AG04450 (cell line): ENCODE measurements around the gene BUB3. TPM values are rescaled to one million over a fixed set of nuclear protein-coding genes. Genes with fewer than 3 reads are reported as not detected.
A peak's percentile ranks its signal among the peaks of the same experiment; 100 is the strongest.

Source experiments
- CTCF ChIA-PET: fragments of 300-600, 350-600 bp; formaldehyde crosslinking; extraction: SDS; loops from one replicate; lab custom pipeline; 2022; ENCODE audit warnings: antibody characterized with exemption, inconsistent platforms; lab: Charles Lee
- POLR2A ChIA-PET: fragments of 350-600 bp; formaldehyde crosslinking; extraction: SDS; loops from one replicate; lab custom pipeline; 2021; ENCODE audit warnings: antibody characterized with exemption, inconsistent platforms; lab: Yijun Ruan, JAX
- DNase-seq: peaks from one replicate; pipeline ENCODE4 v3.0.0-alpha.2; 2011; ENCODE audit warnings: low read depth, low spot score
- H3K27ac ChIP-seq: one replicate; pipeline ENCODE4 v1.5.1; 2012; ENCODE audit warnings: low read depth, low read length, control low read depth
- H3K27me3 ChIP-seq: one replicate; pipeline ENCODE4 v1.6.0; 2012; ENCODE audit warnings: low read length; ENCODE audit not compliant: control insufficient read depth, insufficient read depth
- H3K4me3 ChIP-seq: 2 replicates; pipeline ENCODE4 v1.5.1; 2011; ENCODE audit warnings: mild to moderate bottlenecking, low read depth, low read length, control low read depth
- H3K9me3 ChIP-seq: 2 replicates; pipeline ENCODE4 v1.5.1; 2012; ENCODE audit warnings: low read length; ENCODE audit not compliant: control insufficient read depth, insufficient read depth
- CTCF ChIP-seq: IDR thresholded peaks from 2 replicates; pipeline ENCODE4 v1.5.1; 2011; ENCODE audit warnings: low read depth, low read length, control low read depth, inconsistent platforms
- polyA plus RNA-seq: library from polyadenylated mRNA; depleted of rRNA; stranded (reverse); fragments of >200 nt; gene quantifications from 2 replicates; pipeline ENCODE4 v1.2.3, GENCODE V29; 2011

Gene BUB3
- polyA plus RNA-seq, 1 experiment: 135 TPM

DNA sequence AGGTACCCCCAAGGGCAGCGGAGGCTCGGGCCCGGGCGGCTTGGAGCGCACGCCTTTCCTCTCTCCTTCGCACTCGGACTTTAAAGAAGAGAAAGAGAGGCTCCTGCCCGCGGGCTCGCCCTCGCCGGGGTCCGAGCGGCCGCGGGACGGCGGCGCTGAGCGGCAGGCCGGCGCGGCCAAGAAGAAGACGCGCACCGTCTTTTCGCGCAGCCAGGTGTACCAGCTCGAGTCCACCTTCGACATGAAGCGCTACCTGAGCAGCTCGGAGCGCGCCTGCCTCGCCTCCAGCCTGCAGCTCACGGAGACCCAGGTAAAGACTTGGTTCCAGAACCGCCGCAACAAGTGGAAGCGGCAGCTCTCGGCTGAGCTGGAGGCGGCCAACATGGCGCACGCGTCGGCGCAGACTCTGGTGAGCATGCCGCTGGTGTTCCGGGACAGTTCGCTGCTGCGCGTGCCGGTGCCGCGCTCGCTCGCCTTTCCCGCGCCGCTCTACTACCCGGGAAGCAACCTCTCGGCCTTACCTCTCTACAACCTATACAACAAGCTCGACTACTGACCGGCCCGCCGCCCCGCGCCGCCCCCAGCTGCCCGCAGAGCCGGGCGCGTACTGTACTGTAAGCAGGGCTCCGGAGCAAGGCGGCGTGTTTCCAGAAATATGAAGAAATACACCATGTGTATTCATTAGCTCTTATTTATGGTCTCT lies 4.5 kb upstream of the BUB3 start:
- ChIA-PET CTCF (interaction anchor here (1.1 to 2.0 kb wide), 2 partner anchors 17 to 169 kb away, joined by 3 to 6 read pairs; no protein-coding TSS in a partner anchor), POLR2A (no interaction called here)
- Histone ChIP-seq H3K27ac (no peak overlapping the region), H3K27me3 (peaks cover 78% of the 10 kb centered on the region), H3K9me3 (peaks cover 6% of the 10 kb centered on the region; the same call in 1 of the 2 replicates), H3K4me3 (peak overlapping the region; percentile 50)
- no peak for DNase-seq
- TF ChIP-seq CTCF: no peak

DNA sequence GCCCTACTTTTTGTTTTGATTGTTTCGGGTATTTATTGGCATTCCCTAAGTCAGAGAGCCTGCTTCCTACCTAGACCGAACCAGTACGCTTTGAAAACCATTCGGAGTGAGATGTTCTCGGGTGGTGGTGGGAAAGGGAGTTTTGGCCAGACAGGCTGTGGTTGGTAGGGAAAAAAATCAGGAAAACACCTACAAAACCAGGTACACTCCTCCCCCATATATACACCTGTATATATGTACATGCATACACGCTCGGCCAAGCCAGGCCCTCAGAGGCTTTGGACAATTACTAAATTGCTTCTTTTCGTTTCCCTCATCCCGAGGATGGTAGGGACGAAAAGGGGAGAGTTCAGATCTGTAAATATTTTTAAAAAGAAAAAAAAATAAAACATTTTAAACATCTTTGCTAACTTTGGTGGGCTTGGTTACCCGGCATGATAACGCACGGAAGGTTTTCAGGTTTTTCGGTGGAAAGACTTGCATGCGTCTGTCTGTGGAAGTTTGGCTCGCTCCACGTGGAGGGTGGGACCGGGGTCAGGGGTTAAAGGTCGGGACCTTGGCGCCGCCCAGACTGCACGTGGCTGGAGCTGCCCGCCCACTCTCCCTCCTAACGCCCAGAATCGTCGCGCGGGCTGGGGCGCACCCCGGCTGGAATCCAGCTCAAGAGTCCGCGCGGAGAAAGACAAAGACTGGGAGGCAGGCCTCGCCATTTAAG lies 3.8 kb upstream of the BUB3 start:
- H3K27me3 ChIP-seq: peaks cover 71% of the 10 kb centered on the region
- peaks cover 6% of the 10 kb centered on the region; the same call in 1 of the 2 replicates for H3K9me3 ChIP-seq
- ChIA-PET CTCF (interaction anchor here (1.1 to 2.0 kb wide), 2 partner anchors 17 to 169 kb away, joined by 3 to 6 read pairs; no protein-coding TSS in a partner anchor), POLR2A (no interaction called here)
- no peak for DNase-seq
- no peak overlapping the region for H3K4me3 ChIP-seq
- H3K27ac ChIP-seq: no peak overlapping the region
- no peak for TF ChIP-seq CTCF

DNA sequence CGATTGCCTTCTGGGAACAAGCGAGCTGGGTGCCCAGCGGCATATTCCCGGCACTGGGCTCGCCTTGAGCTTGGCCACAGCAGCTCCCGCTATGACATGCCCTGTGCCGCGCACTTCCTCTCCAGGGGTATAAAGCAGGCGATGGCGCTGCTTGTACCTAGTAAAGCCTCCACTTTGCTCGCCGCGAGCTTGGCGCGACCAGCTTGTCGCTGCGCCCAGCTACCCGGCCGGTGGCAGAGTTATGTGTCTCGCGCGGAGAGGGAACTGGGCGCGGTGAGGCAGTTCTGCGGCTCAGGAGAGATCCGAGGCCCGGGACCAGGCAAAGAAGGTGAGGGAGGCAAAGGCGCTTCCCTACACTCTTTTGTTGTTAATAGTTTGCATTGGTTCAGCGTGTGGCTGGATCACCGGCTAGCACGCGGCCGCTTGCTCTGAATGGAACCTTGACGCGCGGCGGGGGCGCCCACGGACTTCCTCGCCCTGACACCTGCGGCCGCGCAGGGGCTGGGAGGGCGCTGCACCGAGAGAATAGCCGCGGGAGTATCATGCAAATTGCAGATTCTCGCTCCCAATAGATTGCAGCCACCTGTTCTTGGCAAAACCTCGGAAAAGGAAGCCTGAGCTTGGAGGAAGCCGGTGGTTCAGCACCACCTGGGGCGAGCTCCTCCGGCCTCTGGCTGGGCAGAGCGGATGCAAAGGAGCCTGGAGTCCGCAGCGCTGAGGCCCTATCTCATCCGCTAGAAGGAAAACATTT lies 3.0 kb upstream of the BUB3 start:
- ChIA-PET CTCF (no interaction called here), POLR2A (no interaction called here)
- DNase-seq: no peak

DNA sequence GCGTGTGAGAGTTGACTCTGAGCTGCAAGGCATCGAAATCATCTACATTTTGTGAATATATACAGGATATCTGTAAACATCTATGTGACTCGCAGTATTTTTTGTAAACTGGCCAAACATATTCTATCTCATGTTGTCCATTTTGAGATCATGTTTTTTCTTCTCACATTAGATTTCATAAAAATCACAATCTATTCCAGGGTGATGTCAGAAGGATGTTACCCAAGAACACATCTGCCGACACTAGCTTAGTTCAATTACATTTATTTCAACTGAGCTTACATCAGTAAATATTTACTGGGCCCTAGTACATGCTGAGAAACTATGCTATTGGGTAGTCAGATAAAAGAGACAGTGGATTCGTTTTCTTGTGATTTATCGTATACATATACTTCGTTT lies 2.5 kb upstream of the BUB3 start:
- CTCF ChIA-PET: no interaction called here
- H3K27ac ChIP-seq: no peak overlapping the region
- peaks cover 6% of the 10 kb centered on the region; the same call in 1 of the 2 replicates for H3K9me3 ChIP-seq
- no peak for TF ChIP-seq CTCF
- POLR2A ChIA-PET: no interaction called here
- H3K4me3 ChIP-seq: no peak overlapping the region
- DNase-seq: no peak
- peaks cover 58% of the 10 kb centered on the region for H3K27me3 ChIP-seq

More for the DNA sequence above, 3.0 kb upstream of the BUB3 start:
- Histone ChIP-seq H3K4me3 (0 out of 2 replicates have a peak overlapping the region, but pooled peaks have one; percentile 7), H3K27me3 (peaks cover 64% of the 10 kb centered on the region), H3K27ac (no peak overlapping the region), H3K9me3 (peaks cover 6% of the 10 kb centered on the region; the same call in 1 of the 2 replicates)
- TF ChIP-seq CTCF: no peak
